ENCODE data around the gene RAB33B.

RAB33B gene

GRCh38 chr4:139469216-139469615, 15.3 kb downstream of the RAB33B start:
- peaks cover 16% of the 10 kb centered on the region for H3K36me3 Mint-ChIP-seq (ENCODE audit: insufficient read depth)
- H3K4me3 Mint-ChIP-seq, result no peak overlapping the region
- peaks cover 11% of the 10 kb centered on the region for H3K9me3 Mint-ChIP-seq
- H3K27ac Mint-ChIP-seq (ENCODE audit: low read depth), result no peak overlapping the region
- ATAC-seq (replicated peaks; ENCODE audit: extremely low read depth, poor library complexity, severe bottlenecking) (no peak), DNase-seq (ENCODE audit: low spot score in 2 of 2) (no peak)
- H3K27me3 Mint-ChIP-seq, result no peaks in the 10 kb centered on the region
- H3K4me1 Mint-ChIP-seq, result peaks cover 31% of the 10 kb centered on the region

DNA sequence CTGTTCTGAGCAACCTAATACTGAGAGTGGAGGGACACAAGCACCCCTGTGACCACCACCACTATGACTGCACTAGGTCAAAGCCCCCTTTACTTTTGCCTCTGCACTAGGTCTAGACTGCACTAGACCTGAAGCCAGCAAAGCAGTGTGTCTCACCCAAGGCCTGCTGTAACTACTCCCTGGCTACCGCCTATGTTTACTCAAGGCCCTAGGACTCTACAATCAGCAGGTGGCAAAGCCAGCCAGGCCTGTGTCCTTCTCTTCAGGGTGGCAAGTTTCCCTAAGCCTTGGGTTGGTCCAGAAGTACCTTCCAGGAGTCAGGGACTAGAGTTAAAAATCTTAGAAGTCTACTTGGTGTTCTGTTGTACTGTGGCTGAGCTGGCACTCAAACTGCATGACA, 15.9 kb downstream of the RAB33B start:
- ATAC-seq (replicated peaks; ENCODE audit: extremely low read depth, poor library complexity, severe bottlenecking) (no peak), DNase-seq (ENCODE audit: low spot score in 2 of 2) (no peak)
- Mint-ChIP-seq H3K27me3 (no peaks in the 10 kb centered on the region), H3K9me3 (peaks cover 11% of the 10 kb centered on the region), H3K36me3 (ENCODE audit: insufficient read depth) (peaks cover 16% of the 10 kb centered on the region), H3K4me1 (peaks cover 31% of the 10 kb centered on the region), H3K4me3 (no peak overlapping the region), H3K27ac (ENCODE audit: low read depth) (peak overlapping the region; percentile 17)

DNA sequence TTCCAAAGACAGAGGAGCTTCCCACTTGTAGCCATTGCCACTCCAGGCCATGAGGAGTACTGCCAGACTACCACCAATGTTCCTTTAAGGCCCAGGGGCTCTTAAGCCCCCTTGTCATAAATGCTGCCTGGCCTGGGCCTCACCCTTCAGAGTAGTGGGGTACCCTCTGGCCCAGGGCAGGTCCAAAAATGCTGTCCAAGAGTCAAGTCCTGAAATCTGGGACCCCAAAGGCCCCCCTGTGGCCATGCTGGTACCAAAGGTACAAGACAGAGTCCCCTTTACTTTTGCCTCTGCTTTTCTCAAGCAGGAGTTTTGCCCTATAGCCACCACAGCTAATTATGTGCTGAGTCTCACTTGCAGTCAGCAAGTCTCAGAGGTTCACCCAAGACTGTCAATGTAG, 16.4 kb downstream of the RAB33B start:
- H3K36me3 Mint-ChIP-seq (ENCODE audit: insufficient read depth), result peaks cover 13% of the 10 kb centered on the region

GRCh38 chr4:139470997-139471665, 17.2 kb downstream of the RAB33B start:
- H3K4me1 Mint-ChIP-seq, result peaks cover 31% of the 10 kb centered on the region
- peaks cover 12% of the 10 kb centered on the region for H3K36me3 Mint-ChIP-seq (ENCODE audit: insufficient read depth)
- peaks cover 11% of the 10 kb centered on the region for H3K9me3 Mint-ChIP-seq
- DNase-seq (ENCODE audit: low spot score in 2 of 2) (no peak), ATAC-seq (replicated peaks; ENCODE audit: extremely low read depth, poor library complexity, severe bottlenecking) (no peak)
- H3K27ac Mint-ChIP-seq (ENCODE audit: low read depth), result peak overlapping the region; percentile 61
- no peak overlapping the region for H3K4me3 Mint-ChIP-seq
- H3K27me3 Mint-ChIP-seq, result no peaks in the 10 kb centered on the region

More for the DNA sequence above, 16.4 kb downstream of the RAB33B start:
- Mint-ChIP-seq H3K27ac (ENCODE audit: low read depth) (peak overlapping the region; percentile 17), H3K27me3 (no peaks in the 10 kb centered on the region), H3K9me3 (peaks cover 11% of the 10 kb centered on the region), H3K4me1 (peaks cover 31% of the 10 kb centered on the region), H3K4me3 (no peak overlapping the region)
- no peak for DNase-seq (ENCODE audit: low spot score in 2 of 2)
- no peak for ATAC-seq (replicated peaks; ENCODE audit: extremely low read depth, poor library complexity, severe bottlenecking)

- DNase-seq (ENCODE audit: low spot score in 2 of 2), result no peak
- Mint-ChIP-seq H3K27me3 (no peaks in the 10 kb centered on the region), H3K4me1 (peaks cover 35% of the 10 kb centered on the region), H3K27ac (ENCODE audit: low read depth) (no peak overlapping the region), H3K9me3 (peaks cover 11% of the 10 kb centered on the region), H3K4me3 (no peak overlapping the region), H3K36me3 (ENCODE audit: insufficient read depth) (peaks cover 12% of the 10 kb centered on the region)
- no peak for ATAC-seq (replicated peaks; ENCODE audit: extremely low read depth, poor library complexity, severe bottlenecking)
These were observed 18.9 kb downstream of the RAB33B start for GRCh38 chr4:139472852-139473251.

DNA sequence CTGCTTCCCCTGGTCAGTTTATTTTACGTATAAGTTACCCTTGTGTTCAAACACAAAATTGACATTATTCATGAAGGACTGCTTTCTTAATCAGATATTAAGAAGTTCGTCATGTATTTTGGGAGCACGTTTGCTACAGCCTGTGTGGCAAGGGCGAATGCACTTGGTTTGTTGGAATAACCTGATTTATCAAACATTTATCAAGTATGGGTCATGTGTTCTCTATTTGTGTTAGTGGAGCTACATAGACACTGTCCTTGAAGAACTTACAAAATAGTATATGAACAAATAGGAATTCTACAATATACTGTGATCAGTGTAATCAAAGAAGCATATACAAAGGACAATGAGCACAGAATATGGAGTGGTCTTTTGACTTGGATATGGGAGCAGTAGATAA, 22.4 kb downstream of the RAB33B start:
- Mint-ChIP-seq H3K4me1 (peaks cover 10% of the 10 kb centered on the region), H3K27me3 (no peaks in the 10 kb centered on the region), H3K27ac (ENCODE audit: low read depth) (no peak overlapping the region), H3K36me3 (ENCODE audit: insufficient read depth) (peaks cover 14% of the 10 kb centered on the region), H3K4me3 (no peak overlapping the region), H3K9me3 (no peaks in the 10 kb centered on the region)
- no peak for DNase-seq (ENCODE audit: low spot score in 2 of 2)
- ATAC-seq (replicated peaks; ENCODE audit: extremely low read depth, poor library complexity, severe bottlenecking), result no peak

DNA sequence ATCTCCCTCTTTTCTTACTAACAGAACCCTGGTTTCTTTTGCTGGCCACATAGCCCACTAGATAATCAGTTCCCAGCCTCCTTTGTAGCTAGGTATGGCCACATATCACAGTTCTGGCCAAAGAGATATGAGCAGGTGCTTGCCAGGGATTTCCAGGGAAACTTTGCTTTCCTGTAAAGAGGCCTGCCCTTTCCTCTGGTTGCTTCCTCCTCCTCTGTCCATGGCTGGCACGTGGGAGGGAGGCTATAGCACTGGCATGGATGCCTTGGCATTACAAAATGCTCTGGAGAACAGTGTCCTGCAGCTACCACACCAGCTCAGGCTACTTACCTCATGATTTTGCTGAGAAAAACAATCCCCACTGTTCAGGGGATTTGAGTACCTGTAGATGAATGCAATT, 27.5 kb downstream of the RAB33B start:
- Mint-ChIP-seq H3K27ac (ENCODE audit: low read depth) (no peak overlapping the region), H3K4me3 (no peak overlapping the region), H3K36me3 (ENCODE audit: insufficient read depth) (peaks cover 3% of the 10 kb centered on the region), H3K27me3 (peaks cover 8% of the 10 kb centered on the region), H3K4me1 (peaks cover 4% of the 10 kb centered on the region), H3K9me3 (no peaks in the 10 kb centered on the region)
- DNase-seq (ENCODE audit: low spot score in 2 of 2), result no peak
- ATAC-seq (replicated peaks; ENCODE audit: extremely low read depth, poor library complexity, severe bottlenecking), result no peak

DNA sequence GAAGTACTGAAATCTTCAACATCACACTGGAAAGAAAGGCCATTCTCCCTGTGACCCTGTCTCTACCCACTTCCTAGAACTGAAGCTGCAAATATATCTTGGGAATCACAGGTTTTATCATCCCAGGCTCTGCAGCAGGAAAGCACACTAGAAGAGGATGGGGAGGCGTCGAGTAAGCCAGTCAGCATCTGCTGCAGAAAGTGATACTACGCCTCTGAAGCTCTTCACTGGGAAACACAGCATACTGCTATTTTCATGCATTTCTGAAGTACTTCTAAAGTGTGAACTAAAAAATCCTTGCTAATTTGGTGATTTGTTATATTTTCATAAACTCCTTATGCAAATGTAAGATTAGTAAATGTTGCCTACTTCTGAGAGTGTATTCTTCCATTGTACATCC, 29.1 kb downstream of the RAB33B start:
- no peak for DNase-seq (ENCODE audit: low spot score in 2 of 2)
- Mint-ChIP-seq H3K4me3 (no peak overlapping the region), H3K36me3 (ENCODE audit: insufficient read depth) (peaks cover 3% of the 10 kb centered on the region), H3K27ac (ENCODE audit: low read depth) (no peak overlapping the region), H3K27me3 (peaks cover 8% of the 10 kb centered on the region), H3K9me3 (no peaks in the 10 kb centered on the region), H3K4me1 (no peaks in the 10 kb centered on the region)
- ATAC-seq (replicated peaks; ENCODE audit: extremely low read depth, poor library complexity, severe bottlenecking), result no peak

GRCh38 chr4:139484783-139485311, 30.9 kb downstream of the RAB33B start:
- Mint-ChIP-seq H3K27ac (ENCODE audit: low read depth) (no peak overlapping the region), H3K36me3 (ENCODE audit: insufficient read depth) (peaks cover 2% of the 10 kb centered on the region), H3K27me3 (peaks cover 8% of the 10 kb centered on the region), H3K4me1 (no peaks in the 10 kb centered on the region), H3K9me3 (no peaks in the 10 kb centered on the region), H3K4me3 (no peak overlapping the region)
- no peak for ATAC-seq (replicated peaks; ENCODE audit: extremely low read depth, poor library complexity, severe bottlenecking)
- no peak for DNase-seq (ENCODE audit: low spot score in 2 of 2)

DNA sequence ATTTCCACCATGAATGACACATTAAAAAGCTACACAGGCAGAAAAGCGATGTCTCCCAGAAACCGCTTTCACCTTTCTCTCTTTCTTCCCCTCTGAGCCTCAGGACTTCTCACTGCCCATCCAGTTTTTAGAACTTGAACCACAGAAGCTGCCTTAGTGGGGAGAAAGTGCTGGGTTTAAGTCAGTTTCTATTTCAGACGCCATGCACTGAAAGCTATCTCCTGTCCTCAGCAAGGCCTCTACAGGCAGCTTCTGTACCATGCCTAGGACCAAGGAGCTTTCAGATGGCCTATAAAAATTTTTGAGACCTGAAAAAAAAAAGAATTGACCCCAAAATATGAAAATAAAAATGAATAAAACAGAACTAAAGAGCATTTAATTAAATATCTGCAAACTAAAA, 34.5 kb downstream of the RAB33B start:
- Mint-ChIP-seq H3K9me3 (no peaks in the 10 kb centered on the region), H3K4me3 (no peak overlapping the region), H3K27ac (ENCODE audit: low read depth) (no peak overlapping the region), H3K36me3 (ENCODE audit: insufficient read depth) (peaks cover 2% of the 10 kb centered on the region), H3K27me3 (peaks cover 8% of the 10 kb centered on the region), H3K4me1 (no peaks in the 10 kb centered on the region)
- ATAC-seq (replicated peaks; ENCODE audit: extremely low read depth, poor library complexity, severe bottlenecking) (no peak), DNase-seq (ENCODE audit: low spot score in 2 of 2) (no peak)

GRCh38 chr4:139489638-139490037, 35.7 kb downstream of the RAB33B start:
- peaks cover 8% of the 10 kb centered on the region for H3K27me3 Mint-ChIP-seq
- H3K9me3 Mint-ChIP-seq, result no peaks in the 10 kb centered on the region
- no peak overlapping the region for H3K27ac Mint-ChIP-seq (ENCODE audit: low read depth)
- no peak overlapping the region for H3K4me3 Mint-ChIP-seq
- peaks cover 2% of the 10 kb centered on the region for H3K36me3 Mint-ChIP-seq (ENCODE audit: insufficient read depth)
- DNase-seq (ENCODE audit: low spot score in 2 of 2) (no peak), ATAC-seq (replicated peaks; ENCODE audit: extremely low read depth, poor library complexity, severe bottlenecking) (no peak)
- H3K4me1 Mint-ChIP-seq, result no peaks in the 10 kb centered on the region

- H3K4me1 Mint-ChIP-seq, result no peaks in the 10 kb centered on the region
- DNase-seq (ENCODE audit: low spot score in 2 of 2), result no peak
- ATAC-seq (replicated peaks; ENCODE audit: extremely low read depth, poor library complexity, severe bottlenecking), result no peak
- peaks cover 2% of the 10 kb centered on the region for H3K36me3 Mint-ChIP-seq (ENCODE audit: insufficient read depth)
- H3K27me3 Mint-ChIP-seq, result no peaks in the 10 kb centered on the region
- no peaks in the 10 kb centered on the region for H3K9me3 Mint-ChIP-seq
- H3K27ac Mint-ChIP-seq (ENCODE audit: low read depth), result no peak overlapping the region
- H3K4me3 Mint-ChIP-seq, result no peak overlapping the region
These were observed 38.5 kb downstream of the RAB33B start for GRCh38 chr4:139492429-139492828.

DNA sequence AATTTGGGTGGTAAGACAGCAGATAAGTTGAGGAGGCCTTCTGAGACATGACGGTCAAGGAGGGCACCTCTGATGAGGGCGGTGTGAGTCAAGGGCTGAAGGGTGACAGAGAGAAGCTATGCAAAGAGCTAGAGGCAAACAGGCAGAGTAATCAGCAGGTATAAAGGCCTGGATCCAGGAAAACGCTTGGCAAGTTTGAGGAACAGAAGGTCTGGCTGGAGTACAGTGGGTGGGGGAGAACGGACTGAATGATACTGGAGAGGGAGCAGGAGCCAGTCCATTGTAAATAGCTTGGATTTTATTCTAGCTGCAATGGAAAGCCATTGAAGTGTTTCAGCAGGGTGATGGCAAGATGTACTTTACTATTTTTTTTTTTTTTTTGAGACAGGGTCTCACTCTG, 39.3 kb downstream of the RAB33B start:
- DNase-seq (ENCODE audit: low spot score in 2 of 2) (no peak), ATAC-seq (replicated peaks; ENCODE audit: extremely low read depth, poor library complexity, severe bottlenecking) (no peak)
- Mint-ChIP-seq H3K9me3 (no peaks in the 10 kb centered on the region), H3K27ac (ENCODE audit: low read depth) (no peak overlapping the region), H3K4me1 (no peaks in the 10 kb centered on the region), H3K27me3 (no peaks in the 10 kb centered on the region), H3K4me3 (no peak overlapping the region), H3K36me3 (ENCODE audit: insufficient read depth) (peaks cover 2% of the 10 kb centered on the region)
